HG02870 (cell line): Measurements from ENCODE around the gene HYCC2.
"Not testable (repeated sequence)": the region's sequence is repeated elsewhere in the genome, so short reads cannot be mapped to it uniquely, and the experiment has no call there.

ENCODE experiments used
- ATAC-seq: cut with Tn5 transposase; IDR thresholded peaks from one replicate; pipeline ENCODE4 v1.9.1; 2021; ENCODE audit warnings: mild to moderate bottlenecking, moderate library complexity; ENCODE audit not compliant: unreplicated experiment

Gene HYCC2

DNA sequence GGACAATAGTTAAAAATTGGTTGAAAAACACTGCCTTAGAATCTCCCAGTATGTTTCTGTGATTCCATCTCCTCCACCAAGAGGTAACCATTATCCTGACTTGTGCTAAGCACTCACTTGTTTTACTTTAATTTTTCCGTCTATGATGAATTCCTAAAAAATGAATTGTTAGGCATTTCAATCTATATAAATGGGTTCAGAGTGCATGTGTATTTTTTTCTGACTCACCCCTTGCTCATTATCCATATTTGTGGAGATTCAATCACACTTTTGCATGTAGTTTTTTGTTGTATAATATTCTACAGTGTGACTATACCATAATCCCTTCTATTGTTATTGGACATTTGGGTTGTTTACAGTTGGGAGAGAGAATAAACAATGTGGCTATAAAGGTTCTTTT lies 1.6 kb upstream of the HYCC2 start:
- no peak for ATAC-seq

DNA sequence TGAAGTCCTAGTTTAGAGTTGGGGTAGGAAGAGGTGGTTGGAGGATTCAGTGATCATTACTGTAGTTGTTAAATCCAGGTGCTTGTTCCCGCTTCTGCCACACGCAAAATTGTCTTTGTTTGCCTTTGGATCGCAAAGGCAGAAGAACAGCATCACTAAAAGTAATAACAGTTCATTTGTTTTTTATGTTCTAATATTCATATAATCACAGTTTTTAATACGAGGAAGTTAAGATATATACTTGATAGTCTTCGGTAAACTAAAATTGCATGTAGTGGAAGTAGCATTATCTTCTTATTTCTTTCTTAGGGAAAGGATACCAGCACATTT lies 695 bp upstream of the HYCC2 start:
- ATAC-seq = no peak

DNA sequence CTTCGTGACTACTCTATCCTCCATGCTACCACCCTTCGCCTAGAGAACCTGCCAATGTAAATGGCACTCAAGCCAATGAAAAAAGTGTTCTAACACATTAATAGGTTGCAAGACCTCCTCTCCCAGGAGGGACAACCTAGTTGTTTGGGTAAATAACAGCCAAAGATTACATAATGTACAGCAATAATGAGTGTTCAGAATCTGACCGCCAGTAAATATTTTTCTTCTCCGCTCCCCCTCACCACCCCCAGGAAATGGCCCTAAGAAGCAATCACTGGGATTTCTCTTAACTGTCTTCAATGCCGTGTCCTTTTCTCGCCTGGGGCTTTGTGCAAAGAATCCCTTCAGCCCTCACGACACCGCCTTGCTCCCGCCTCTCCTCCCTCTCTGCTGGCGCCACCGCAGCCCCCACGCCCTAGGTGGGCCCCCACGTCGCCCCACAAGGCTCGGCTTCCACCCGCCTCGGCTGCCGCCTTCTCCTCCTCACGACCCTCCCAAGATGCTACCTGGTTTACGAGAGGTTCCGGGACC lies 458 bp downstream of the HYCC2 start:
- ATAC-seq = peak; percentile 17

DNA sequence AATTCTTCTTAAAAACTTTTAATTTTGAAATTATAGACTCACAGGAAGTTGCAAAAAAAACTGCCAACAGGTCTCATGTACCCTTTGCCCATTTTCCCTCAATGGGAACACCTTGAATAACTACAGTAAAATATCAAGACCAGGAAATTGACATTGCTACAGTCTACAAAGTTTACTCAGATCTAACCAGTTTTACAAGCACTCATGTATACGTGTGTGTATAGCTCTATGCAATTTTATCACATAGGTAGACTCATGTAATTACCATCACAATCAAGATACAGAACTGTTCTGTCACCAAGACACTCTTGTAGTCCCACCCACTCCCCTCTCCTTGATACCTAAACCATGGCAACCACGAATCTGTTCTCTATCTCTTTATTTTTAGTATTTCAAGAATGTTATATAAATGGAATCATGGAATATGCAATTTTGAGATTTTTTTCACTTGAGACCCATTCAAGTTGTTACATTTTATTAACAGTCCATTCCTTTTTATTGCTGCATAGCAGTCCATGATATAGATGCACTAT lies 6.6 kb downstream of the HYCC2 start:
- no peak for ATAC-seq

DNA sequence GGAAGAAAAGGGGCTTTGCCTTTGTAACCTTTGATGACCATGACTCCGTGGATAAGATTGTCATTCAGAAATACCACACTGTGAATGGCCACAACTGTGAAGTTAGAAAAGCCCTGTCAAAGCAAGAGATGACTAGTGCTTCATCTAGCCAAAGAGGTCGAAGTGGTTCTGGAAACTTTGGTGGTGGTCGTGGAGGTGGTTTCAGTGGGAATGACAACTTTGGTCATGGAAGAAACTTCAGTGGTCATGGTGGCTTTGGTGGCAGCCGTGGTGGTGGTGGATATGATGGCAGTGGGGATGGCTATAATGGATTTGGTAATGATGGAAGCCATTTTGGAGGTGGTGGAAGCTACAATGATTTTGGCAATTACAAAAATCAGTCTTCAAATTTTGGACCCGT lies 8.0 kb downstream of the HYCC2 start:
- not testable (repeated sequence) for ATAC-seq

DNA sequence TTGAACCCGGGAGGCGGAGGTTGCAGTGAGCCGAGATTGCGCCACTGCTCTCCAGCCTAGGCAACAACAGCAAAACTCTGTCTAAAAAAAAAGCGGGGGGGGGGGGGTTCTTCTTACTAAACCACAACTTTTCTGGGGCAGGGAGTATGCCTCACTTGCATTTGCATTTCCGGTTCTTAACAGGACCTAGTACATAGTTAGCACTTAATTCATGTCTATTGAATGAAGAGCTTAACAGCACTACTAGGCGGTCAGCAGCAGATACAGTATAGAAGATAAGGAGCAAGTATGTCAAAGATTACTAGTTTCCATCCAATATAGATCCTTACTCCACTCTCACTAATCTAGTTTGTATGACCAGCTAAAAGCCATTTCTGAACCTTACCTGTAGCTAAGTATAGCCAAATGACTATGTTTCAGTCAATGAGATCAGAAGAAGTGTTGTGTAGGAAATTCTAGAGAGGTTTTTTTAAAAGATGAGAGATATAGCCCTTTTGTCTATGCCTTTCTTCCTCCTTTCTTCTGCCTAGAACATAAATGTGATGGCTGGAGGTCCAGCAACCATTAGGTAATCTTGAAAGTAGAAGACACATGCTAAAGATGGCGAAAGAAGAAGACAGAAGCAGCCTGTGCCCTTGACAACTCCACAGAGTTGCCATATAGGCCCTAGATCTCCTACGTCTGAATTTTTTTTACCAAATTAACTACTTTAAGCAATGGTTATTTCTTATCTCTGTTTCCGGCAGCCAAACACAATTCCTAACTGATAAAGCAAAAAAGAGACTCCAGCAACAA lies 11.3 kb downstream of the HYCC2 start:
- ATAC-seq = no peak

DNA sequence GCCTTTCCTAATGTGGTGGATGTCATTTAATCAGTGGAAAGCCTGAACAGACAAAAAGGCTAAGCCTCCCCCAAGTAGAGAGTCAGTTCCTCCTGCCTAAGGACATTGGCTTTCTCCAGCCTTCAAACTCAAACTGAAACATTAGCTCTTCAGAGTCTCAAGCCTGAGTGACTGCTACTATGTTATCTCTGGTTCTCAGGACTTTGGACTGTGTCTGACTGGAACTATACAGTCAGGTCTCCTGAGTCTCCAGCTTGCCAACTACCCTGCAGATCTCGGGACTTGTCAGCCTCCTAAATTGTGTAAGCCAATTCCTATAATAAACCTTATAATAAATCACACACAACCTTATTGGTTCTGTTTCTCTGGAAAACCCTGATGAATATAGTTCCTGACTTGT lies 12.6 kb downstream of the HYCC2 start:
- no peak for ATAC-seq

DNA sequence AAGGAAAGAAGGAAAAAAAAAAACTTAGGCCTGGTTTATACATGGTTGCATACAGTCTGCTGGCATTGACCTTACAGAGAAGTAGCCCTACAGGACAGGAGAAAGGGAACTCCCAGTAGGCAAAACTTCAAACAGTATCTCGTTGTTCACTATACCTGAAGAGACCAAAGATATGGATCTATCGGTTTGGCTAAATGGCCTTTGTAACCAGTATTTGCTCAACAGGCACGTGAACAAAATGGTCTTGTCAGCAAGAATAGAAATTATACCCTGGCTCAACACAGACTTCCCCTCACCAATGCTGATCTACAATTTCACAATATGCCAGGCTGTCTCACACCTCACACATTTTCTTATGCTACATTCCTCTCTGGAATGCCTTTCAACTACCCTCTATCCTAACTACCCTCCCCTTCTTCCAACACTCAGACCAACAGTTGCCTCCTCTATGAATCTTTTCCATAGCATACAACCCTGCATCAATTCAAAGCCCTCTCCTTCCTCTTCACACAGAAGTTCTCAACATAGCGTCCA lies 13.7 kb downstream of the HYCC2 start:
- no peak for ATAC-seq

DNA sequence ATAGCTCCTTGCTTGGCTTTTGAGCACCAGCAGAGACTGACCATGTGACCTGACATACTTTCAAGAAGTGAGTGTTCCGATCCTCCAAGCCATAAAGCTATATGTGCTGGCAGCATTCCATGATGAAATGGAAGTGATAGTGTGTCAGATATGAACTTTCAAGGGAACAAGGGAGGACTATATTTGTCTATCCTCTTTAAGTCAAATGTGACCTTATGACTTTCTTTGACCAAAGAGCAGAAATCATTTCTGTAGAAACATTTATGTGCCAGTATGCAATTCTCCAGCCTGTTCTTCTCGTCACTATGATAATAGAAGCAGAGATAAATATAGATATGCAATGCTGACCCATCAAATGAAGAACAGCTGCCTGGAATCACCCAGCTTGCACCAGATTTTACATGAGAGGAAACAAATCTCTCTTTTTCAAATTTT lies 14.4 kb downstream of the HYCC2 start:
- ATAC-seq = no peak

DNA sequence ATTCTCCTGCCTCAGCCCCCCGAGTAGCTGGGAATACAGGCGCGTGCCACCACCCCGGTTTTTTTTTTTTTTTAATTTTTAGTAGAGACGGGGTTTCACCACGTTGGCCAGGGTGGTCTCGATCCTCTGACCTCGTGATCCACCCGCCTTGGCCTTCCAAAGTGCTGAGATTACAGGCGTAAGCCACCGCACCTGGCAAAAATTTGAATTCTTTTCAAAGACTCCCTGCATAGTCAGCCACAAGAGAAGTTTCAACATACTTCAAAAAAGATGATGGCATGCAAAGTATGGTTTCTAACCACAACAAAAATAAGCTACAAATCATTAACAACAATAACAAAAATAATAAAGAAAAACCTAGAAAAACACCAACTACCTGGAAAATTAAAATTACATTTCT lies 22.0 kb downstream of the HYCC2 start:
- ATAC-seq = no peak

DNA sequence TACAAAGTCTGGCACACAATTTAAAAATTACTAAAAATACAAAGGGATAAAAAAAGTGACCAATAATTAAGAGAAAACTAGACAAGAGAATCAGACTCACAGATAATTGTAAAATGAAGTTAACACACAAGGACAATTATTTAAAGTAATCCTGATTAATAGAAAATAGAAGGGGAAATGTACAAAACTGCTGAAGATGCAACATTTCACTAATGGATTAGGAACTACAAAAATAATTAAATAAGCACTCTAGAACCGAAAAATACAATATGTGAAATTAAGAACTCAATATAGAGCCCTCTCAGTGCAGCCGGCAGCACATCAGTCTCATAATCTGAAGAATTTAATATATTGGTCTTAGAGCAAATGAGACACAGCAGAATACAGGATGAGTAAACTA lies 24.6 kb downstream of the HYCC2 start:
- no peak for ATAC-seq

DNA sequence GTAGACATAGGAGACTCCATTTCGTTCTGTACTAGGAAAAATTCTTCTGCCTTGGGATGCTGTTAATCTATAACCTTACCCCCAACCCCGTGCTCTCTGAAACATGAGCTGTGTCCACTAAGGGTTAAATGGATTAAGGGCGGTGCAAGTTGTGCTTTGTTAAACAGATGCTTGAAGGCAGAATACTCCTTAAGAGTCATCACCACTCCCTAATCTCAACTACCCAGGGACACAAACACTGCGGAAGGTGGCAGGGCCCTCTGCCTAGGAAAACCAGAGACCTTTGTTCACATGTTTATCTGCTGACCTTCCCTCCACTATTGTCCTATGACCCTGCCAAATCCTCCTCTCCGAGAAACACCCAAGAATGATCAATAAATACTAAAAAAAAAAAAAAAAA lies 28.4 kb downstream of the HYCC2 start:
- ATAC-seq = not testable (repeated sequence)

DNA sequence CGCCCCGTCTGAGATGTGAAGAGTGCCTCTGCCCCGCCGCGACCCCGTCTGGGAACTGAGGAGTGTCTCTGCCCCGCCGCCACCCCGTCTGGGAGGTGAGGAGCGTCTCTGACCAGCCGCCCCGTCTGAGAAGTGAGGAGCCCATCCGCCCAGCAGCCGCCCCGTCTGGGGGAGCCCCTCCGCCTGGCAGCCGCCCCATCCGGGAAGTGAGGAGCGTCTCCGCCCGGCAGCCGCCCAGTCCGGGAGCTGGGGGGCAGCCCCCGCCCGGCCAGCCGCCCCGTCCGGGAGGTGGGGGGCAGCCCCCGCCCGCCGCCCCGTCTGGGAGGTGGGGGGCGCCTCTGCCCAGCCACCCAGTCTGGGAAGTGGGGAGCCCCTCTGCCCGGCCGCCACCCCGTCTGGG lies 29.0 kb downstream of the HYCC2 start:
- not testable (repeated sequence) for ATAC-seq

DNA sequence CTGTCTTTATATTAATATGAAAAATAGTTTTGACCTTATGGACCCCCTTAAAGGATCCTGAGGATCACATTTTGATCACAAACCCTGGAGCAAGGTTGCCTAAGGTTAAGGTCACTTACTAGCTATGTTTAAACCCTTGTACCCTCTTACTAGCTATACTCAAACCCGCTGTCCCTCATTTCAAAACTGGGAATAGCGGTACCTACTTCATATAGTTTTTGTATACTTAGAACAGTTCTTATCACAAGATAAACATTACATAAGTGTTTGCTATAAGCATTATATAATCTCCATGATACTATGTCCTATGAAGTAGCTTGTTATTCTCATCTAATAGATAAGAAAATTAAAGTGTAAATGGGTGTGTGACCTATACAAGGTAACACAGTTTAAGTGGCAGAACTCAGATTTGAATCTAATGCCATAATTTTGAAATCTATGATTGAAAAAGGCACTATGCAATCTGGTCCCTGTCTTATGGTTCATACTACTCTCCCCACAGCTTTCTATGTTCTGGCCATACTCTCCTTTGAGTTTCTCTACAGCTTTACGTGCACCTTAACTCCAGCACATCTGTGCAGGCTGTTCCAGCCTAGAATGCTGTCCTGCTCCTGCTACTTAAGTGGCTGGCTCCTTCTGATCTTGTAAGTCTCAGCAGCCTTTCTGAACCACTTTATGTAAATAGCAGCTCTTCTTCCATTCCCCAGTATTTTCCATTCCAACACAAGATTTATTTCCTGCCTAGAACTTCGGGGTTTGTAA lies 30.4 kb downstream of the HYCC2 start:
- no peak for ATAC-seq

DNA sequence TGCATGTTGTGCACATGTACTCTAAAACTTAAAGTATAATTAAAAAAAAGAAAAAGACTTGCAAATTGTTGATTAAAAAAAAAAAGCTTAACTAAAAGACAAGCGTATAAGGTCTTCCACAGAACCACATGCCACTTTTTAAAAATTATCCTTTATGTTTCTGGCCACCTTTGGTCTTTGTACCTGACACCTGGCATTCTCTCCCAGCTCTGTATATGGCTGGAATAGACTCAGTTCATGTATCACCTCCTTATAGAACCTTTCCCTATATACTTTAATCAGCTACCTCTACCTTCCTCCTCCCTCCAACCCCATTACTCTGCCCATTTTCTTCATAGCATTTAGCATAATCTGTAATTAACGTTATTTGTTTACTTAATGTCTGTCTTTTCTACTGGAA lies 32.6 kb downstream of the HYCC2 start:
- no peak for ATAC-seq

DNA sequence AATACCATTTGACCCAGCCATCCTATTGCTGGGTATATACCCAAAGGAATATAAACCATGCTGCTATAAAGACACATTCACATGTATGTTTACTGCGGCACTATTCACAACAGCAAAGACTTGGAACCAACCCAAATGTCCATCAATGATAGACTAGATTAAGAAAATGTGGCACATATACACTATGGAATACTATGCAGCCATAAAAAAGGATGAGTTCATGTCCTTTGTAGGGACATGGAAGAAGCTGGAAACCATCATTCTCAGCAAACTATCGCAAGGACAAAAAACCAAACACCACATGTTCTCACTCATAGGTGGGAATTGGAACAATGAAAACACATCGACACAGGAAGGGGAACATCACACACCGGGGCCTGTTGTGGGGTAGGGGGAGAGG lies 33.1 kb downstream of the HYCC2 start:
- ATAC-seq = not testable (repeated sequence)

DNA sequence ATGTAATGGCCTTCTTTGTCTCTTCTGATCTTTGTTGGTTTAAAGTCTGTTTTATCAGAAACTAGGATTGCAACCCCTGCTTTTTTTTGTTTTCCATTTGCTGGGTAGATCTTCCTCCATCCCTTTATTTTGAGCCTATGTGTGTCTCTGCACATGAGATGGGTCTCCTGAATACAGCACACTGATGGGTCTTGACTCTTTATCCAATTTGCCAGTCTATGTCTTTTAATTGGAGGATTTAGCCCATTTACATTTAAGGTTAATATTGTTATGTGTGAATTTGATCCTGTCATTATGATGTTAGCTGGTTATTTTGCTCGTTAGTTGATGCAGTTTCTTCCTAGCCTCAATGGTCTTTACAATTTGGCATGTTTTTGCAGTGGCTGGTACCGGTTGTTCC lies 37.1 kb downstream of the HYCC2 start:
- ATAC-seq = not testable (repeated sequence)

DNA sequence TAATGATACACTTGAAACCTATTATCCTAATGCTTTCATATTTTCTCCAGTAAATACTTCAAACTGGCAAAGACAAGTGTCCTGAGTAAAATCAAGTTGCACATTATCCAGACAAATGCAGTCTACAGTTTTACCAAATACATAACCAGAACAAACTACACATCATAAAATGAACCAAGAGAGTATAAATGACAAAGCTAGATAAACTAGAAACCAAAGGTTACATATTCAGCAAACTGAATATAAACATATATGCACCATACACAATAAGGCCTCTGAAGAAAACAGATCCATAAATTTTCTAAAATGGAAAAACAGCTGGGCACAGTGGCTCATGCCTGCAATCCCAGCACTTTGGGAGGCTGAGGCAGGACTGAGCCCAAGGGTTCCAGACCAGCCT lies 47.0 kb downstream of the HYCC2 start:
- no peak for ATAC-seq

DNA sequence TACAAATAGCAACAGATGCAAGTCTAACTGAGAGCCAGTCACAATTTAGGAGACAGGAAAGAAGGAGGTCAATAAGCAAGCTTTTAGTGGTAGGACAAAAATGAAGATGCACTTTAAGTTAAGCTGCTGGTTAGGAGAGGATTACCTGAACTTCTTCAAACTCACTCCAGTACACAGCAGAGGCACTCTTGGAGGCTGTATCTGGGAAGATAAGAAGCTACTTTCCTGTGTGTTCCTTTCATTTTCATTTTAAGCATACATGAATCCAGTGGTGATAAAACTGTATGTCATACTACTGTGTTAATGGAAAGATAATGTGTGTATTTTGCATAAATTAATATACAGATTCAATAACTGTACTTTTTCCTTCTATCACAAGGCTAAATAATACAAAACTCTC lies 49.6 kb downstream of the HYCC2 start:
- no peak for ATAC-seq
